Measurements from ENCODE around the gene PDE1A.

PDE1A gene

GRCh38 chr2:182220998-182221397 is 205.8 kb downstream of the PDE1A start:
- Histone ChIP-seq H3K4me3 (ENCODE audit: low read depth, low read length) (no peak overlapping the region), H2AFZ (no peak overlapping the region), H3K4me2 (ENCODE audit: low read length) (no peak overlapping the region), H3K27ac (no peak overlapping the region), H3K36me3 (ENCODE audit: control insufficient read depth, insufficient read depth, low read length) (no peaks in the 10 kb centered on the region), H3K27me3 (ENCODE audit: control insufficient read depth, insufficient read depth, low read length) (no peaks in the 10 kb centered on the region), H3K9me3 (ENCODE audit: control insufficient read depth, low read length) (no peaks in the 10 kb centered on the region), H3K4me1 (no peaks in the 10 kb centered on the region), H3K79me2 (no peaks in the 10 kb centered on the region), H3K9ac (no peak overlapping the region)
- no peak for TF ChIP-seq CTCF (IDR thresholded peaks at IDR 0.05)

GRCh38 chr2:182220335-182220734 is 206.5 kb downstream of the PDE1A start:
- no peak overlapping the region for H3K27ac ChIP-seq
- H3K27me3 ChIP-seq (ENCODE audit: control insufficient read depth, insufficient read depth, low read length) = no peaks in the 10 kb centered on the region
- H3K79me2 ChIP-seq = no peaks in the 10 kb centered on the region
- no peaks in the 10 kb centered on the region for H3K9me3 ChIP-seq (ENCODE audit: control insufficient read depth, low read length)
- H3K4me2 ChIP-seq (ENCODE audit: low read length) = no peak overlapping the region
- no peak for TF ChIP-seq CTCF (IDR thresholded peaks at IDR 0.05)
- no peak overlapping the region for H3K9ac ChIP-seq
- no peak overlapping the region for H3K4me3 ChIP-seq (ENCODE audit: low read depth, low read length)
- no peaks in the 10 kb centered on the region for H3K36me3 ChIP-seq (ENCODE audit: control insufficient read depth, insufficient read depth, low read length)
- H3K4me1 ChIP-seq = no peaks in the 10 kb centered on the region
- no peak overlapping the region for H2AFZ ChIP-seq

- Histone ChIP-seq H3K79me2 (no peaks in the 10 kb centered on the region), H2AFZ (no peak overlapping the region), H3K27me3 (ENCODE audit: control insufficient read depth, insufficient read depth, low read length) (no peaks in the 10 kb centered on the region), H3K4me1 (no peaks in the 10 kb centered on the region), H3K36me3 (ENCODE audit: control insufficient read depth, insufficient read depth, low read length) (no peaks in the 10 kb centered on the region), H3K27ac (no peak overlapping the region), H3K9ac (no peak overlapping the region), H3K9me3 (ENCODE audit: control insufficient read depth, low read length) (no peaks in the 10 kb centered on the region), H3K4me3 (ENCODE audit: low read depth, low read length) (no peak overlapping the region), H3K4me2 (ENCODE audit: low read length) (no peak overlapping the region)
- TF ChIP-seq CTCF (IDR thresholded peaks at IDR 0.05) = no peak
These were observed 216.2 kb downstream of the PDE1A start for GRCh38 chr2:182210669-182211068.

GRCh38 chr2:182208421-182208820 is 218.4 kb downstream of the PDE1A start:
- Histone ChIP-seq H3K4me3 (ENCODE audit: low read depth, low read length) (no peak overlapping the region), H3K27me3 (ENCODE audit: control insufficient read depth, insufficient read depth, low read length) (no peaks in the 10 kb centered on the region), H3K79me2 (no peaks in the 10 kb centered on the region), H3K9me3 (ENCODE audit: control insufficient read depth, low read length) (no peaks in the 10 kb centered on the region), H3K36me3 (ENCODE audit: control insufficient read depth, insufficient read depth, low read length) (no peaks in the 10 kb centered on the region), H3K4me1 (no peaks in the 10 kb centered on the region), H3K4me2 (ENCODE audit: low read length) (no peak overlapping the region), H3K9ac (no peak overlapping the region), H2AFZ (no peak overlapping the region), H3K27ac (no peak overlapping the region)
- no peak for TF ChIP-seq CTCF (IDR thresholded peaks at IDR 0.05)

DNA sequence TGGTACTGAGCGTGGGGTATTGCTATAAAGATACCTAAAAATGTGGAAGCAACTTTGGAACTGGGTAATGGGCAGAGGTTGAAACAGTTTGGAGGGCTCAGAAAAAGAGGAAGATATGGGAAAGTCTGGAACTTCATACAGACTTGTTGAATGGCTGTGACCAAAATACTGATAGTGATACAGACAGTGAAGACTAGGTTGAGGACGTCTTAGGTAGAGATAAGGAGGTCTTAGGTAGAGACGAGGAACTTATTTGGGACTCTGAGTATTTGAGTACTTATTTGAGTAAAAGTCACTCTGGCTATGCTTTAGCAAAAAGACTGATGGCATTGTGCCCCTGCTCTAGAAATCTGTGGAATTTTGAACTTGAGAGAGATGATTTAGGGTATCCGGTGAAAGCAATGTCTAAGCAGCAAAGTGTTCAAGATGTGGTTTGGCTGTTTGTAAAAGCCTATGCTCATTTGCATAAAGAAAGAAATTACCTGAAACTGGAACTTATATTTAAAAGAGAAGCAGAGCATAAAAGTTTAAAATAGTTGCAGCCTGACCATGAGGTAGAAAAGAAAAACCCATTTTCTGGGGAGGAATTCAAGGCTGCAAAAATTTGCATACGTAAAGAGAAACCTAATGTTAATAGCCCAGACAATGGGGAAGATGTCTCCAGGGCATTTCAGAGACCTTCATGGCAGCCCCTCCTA is 219.6 kb downstream of the PDE1A start:
- Histone ChIP-seq H3K9me3 (ENCODE audit: control insufficient read depth, low read length) (no peaks in the 10 kb centered on the region), H3K4me1 (no peaks in the 10 kb centered on the region), H3K79me2 (no peaks in the 10 kb centered on the region), H3K4me3 (ENCODE audit: low read depth, low read length) (no peak overlapping the region), H3K27ac (no peak overlapping the region), H3K4me2 (ENCODE audit: low read length) (no peak overlapping the region), H2AFZ (no peak overlapping the region), H3K36me3 (ENCODE audit: control insufficient read depth, insufficient read depth, low read length) (no peaks in the 10 kb centered on the region), H3K27me3 (ENCODE audit: control insufficient read depth, insufficient read depth, low read length) (no peaks in the 10 kb centered on the region), H3K9ac (no peak overlapping the region)
- no peak for TF ChIP-seq CTCF (IDR thresholded peaks at IDR 0.05)

Data from parathyroid adenoma (tissue), 2 donors.